Vagina (tissue), 2 donors: ENCODE results near the gene FSTL4.

ENCODE experiments used
- CTCF ChIP-seq, 3 experiments: fragments of 450-650 bp in 2 of 3; fragments of 200-600 bp in 1 of 3; sonication (generic) in 1 of 3; IDR thresholded peaks; one replicate each; pipeline ENCODE4 v1.5.1; 2017 to 2019; ENCODE audit warnings: antibody characterized with exemption in 3 of 3, mild to moderate bottlenecking in 2 of 3, moderate library complexity in 2 of 3
- POLR2A ChIP-seq, 2 donors: fragments of 450-650 bp; IDR thresholded peaks; one replicate each; pipeline ENCODE4 v1.6.1; 2017; ENCODE audit warnings: antibody characterized with exemption in 2 of 2, mild to moderate bottlenecking in 2 of 2, moderate library complexity in 2 of 2
- POLR2AphosphoS5 ChIP-seq, 2 donors: sonication (generic); formaldehyde crosslinking; IDR thresholded peaks; one replicate each; pipeline ENCODE4 v1.9.0; 2017; ENCODE audit warnings: antibody characterized with exemption in 2 of 2, mild to moderate bottlenecking in 2 of 2, low read depth in 1 of 2; ENCODE audit not compliant: insufficient read depth in 1 of 2

- TF ChIP-seq CTCF (IDR thresholded peaks at IDR 0.05) (no peak), POLR2A (IDR thresholded peaks at IDR 0.05) (no peak), POLR2AphosphoS5 (IDR thresholded peaks at IDR 0.05; ENCODE audit: insufficient read depth in 1 of 2, low read depth in 1 of 2) (peak in 1 of 2 donors; percentile 40)
Measured at GRCh38 chr5:133240425-133241091, 371.8 kb downstream of the FSTL4 start.
